Vagina (tissue), 2 donors: ENCODE measurements around the gene RBP2. TPM values are rescaled to one million over a fixed set of nuclear protein-coding genes. Genes with fewer than 3 reads are reported as not detected.

Experiments
- DNase-seq, 2 donors: peaks; one replicate each; pipeline ENCODE4 v3.0.0-alpha.2; 2017; ENCODE audit errors: extremely low spot score in 2 of 2
- H3K27ac ChIP-seq: fragments of 200-600 bp; sonication (generic); one replicate; pipeline ENCODE4 v1.5.1; 2019
- H3K27me3 ChIP-seq: fragments of 200-600 bp; sonication (generic); one replicate; pipeline ENCODE4 v1.5.1; 2019
- H3K36me3 ChIP-seq, 2 donors: fragments of 200-600 bp; sonication (generic); one replicate each; pipeline ENCODE4 v1.5.1; 2017 to 2019
- H3K4me1 ChIP-seq: fragments of 200-600 bp; sonication (generic); one replicate; pipeline ENCODE4 v1.5.1; 2019
- H3K4me3 ChIP-seq, 2 donors: fragments of 200-600 bp; sonication (generic); 1 replicate in 1 of 2; 2 replicates in 1 of 2; pipeline ENCODE4 v1.5.1; 2016 to 2019
- H3K9me3 ChIP-seq: fragments of 200-600 bp; sonication (generic); one replicate; pipeline ENCODE4 v1.5.1; 2019
- CTCF ChIP-seq, 3 experiments: fragments of 450-650 bp in 2 of 3; fragments of 200-600 bp in 1 of 3; sonication (generic) in 1 of 3; IDR thresholded peaks; one replicate each; pipeline ENCODE4 v1.5.1; 2017 to 2019; ENCODE audit warnings: antibody characterized with exemption in 3 of 3, mild to moderate bottlenecking in 2 of 3, moderate library complexity in 2 of 3
- POLR2A ChIP-seq, 2 donors: fragments of 450-650 bp; IDR thresholded peaks; one replicate each; pipeline ENCODE4 v1.6.1; 2017; ENCODE audit warnings: antibody characterized with exemption in 2 of 2, mild to moderate bottlenecking in 2 of 2, moderate library complexity in 2 of 2
- POLR2AphosphoS5 ChIP-seq, 2 donors: sonication (generic); formaldehyde crosslinking; IDR thresholded peaks; one replicate each; pipeline ENCODE4 v1.9.0; 2017; ENCODE audit warnings: antibody characterized with exemption in 2 of 2, mild to moderate bottlenecking in 2 of 2, low read depth in 1 of 2; ENCODE audit not compliant: insufficient read depth in 1 of 2
- intact Hi-C: fragments of 100-400 bp; cut with DNase I; formaldehyde crosslinking; loops from one replicate; pipeline ENCODE4 v1.15.1; 2023
- total RNA-seq: library from RNA; depleted of rRNA; stranded (reverse); fragments of >200 nt; gene quantifications from one replicate; pipeline ENCODE4 v1.2.3, GENCODE V29; 2016

RBP2 gene
- total RNA-seq, 1 donor from 2014 or later = not detected

- H3K27ac ChIP-seq = no peak overlapping the region
- intact Hi-C loops = loop anchor here (10.0 kb wide), 1 partner anchor 113 kb away; no protein-coding TSS in a partner anchor
- H3K27me3 ChIP-seq = no peaks in the 10 kb centered on the region
- H3K4me1 ChIP-seq = no peaks in the 10 kb centered on the region
- H3K36me3 ChIP-seq = no peaks in the 10 kb centered on the region
- DNase-seq = no peak
- no peak overlapping the region for H3K4me3 ChIP-seq
- no peak for TF ChIP-seq CTCF (IDR thresholded peaks at IDR 0.05)
- TF ChIP-seq POLR2A (IDR thresholded peaks at IDR 0.05) = no peak
- no peak for TF ChIP-seq POLR2AphosphoS5 (IDR thresholded peaks at IDR 0.05; ENCODE audit: insufficient read depth in 1 of 2, low read depth in 1 of 2)
- no peaks in the 10 kb centered on the region for H3K9me3 ChIP-seq
Observed at GRCh38 chr3:139441656-139442055, 34.7 kb downstream of the RBP2 start.

GRCh38 chr3:139440639-139441556 is 35.4 kb downstream of the RBP2 start:
- H3K27ac ChIP-seq = no peak overlapping the region
- no peaks in the 10 kb centered on the region for H3K36me3 ChIP-seq
- H3K4me3 ChIP-seq = no peak overlapping the region
- DNase-seq = peak in 1 of 2 donors; percentile 11
- no peak for TF ChIP-seq POLR2AphosphoS5 (IDR thresholded peaks at IDR 0.05; ENCODE audit: insufficient read depth in 1 of 2, low read depth in 1 of 2)
- no peak for TF ChIP-seq POLR2A (IDR thresholded peaks at IDR 0.05)
- no peak for TF ChIP-seq CTCF (IDR thresholded peaks at IDR 0.05)
- H3K9me3 ChIP-seq = no peaks in the 10 kb centered on the region
- H3K27me3 ChIP-seq = no peaks in the 10 kb centered on the region
- intact Hi-C loops = loop anchor here (10.0 kb wide), 1 partner anchor 114 kb away; no protein-coding TSS in a partner anchor
- no peaks in the 10 kb centered on the region for H3K4me1 ChIP-seq

- Histone ChIP-seq H3K27me3 (no peaks in the 10 kb centered on the region), H3K9me3 (no peaks in the 10 kb centered on the region), H3K36me3 (no peaks in the 10 kb centered on the region), H3K4me3 (no peak overlapping the region), H3K27ac (no peak overlapping the region), H3K4me1 (peaks cover 11% of the 10 kb centered on the region)
- peak in 1 of 2 donors; percentile 22 for DNase-seq
- intact Hi-C loops = no loop called here
- TF ChIP-seq POLR2A (IDR thresholded peaks at IDR 0.05) = no peak
- TF ChIP-seq CTCF (IDR thresholded peaks at IDR 0.05) = no peak
- no peak for TF ChIP-seq POLR2AphosphoS5 (IDR thresholded peaks at IDR 0.05; ENCODE audit: insufficient read depth in 1 of 2, low read depth in 1 of 2)
Observed at GRCh38 chr3:139439278-139439677, 37.0 kb downstream of the RBP2 start.

- peak in 1 of 2 donors; percentile 86 for DNase-seq
- no peak overlapping the region for H3K27ac ChIP-seq
- H3K36me3 ChIP-seq = no peaks in the 10 kb centered on the region
- TF ChIP-seq POLR2AphosphoS5 (IDR thresholded peaks at IDR 0.05; ENCODE audit: insufficient read depth in 1 of 2, low read depth in 1 of 2) = peak; percentile 24 to 56
- no peak for TF ChIP-seq CTCF (IDR thresholded peaks at IDR 0.05)
- H3K27me3 ChIP-seq = no peaks in the 10 kb centered on the region
- no peaks in the 10 kb centered on the region for H3K9me3 ChIP-seq
- H3K4me3 ChIP-seq = no peak overlapping the region
- peaks cover 13% of the 10 kb centered on the region for H3K4me1 ChIP-seq
- intact Hi-C loops = no loop called here
Observed at GRCh38 chr3:139434764-139435307, 41.5 kb downstream of the RBP2 start.

GRCh38 chr3:139434228-139434627 is 42.1 kb downstream of the RBP2 start:
- TF ChIP-seq POLR2AphosphoS5 (IDR thresholded peaks at IDR 0.05; ENCODE audit: insufficient read depth in 1 of 2, low read depth in 1 of 2) = no peak
- Histone ChIP-seq H3K27me3 (no peaks in the 10 kb centered on the region), H3K4me3 (no peak overlapping the region), H3K27ac (no peak overlapping the region), H3K36me3 (no peaks in the 10 kb centered on the region), H3K4me1 (peaks cover 13% of the 10 kb centered on the region), H3K9me3 (no peaks in the 10 kb centered on the region)
- peak in 1 of 2 donors; percentile 70 for DNase-seq
- intact Hi-C loops = no loop called here
